Lung (tissue), 12 donors: ENCODE data around the gene METTL27. TPM values are rescaled to one million over a fixed set of nuclear protein-coding genes. Genes with fewer than 3 reads are reported as not detected.
A peak's percentile ranks its signal among the peaks of the same experiment; 100 is the strongest.
"Not testable (repeated sequence)": the region's sequence is repeated elsewhere in the genome, so short reads cannot be mapped to it uniquely, and the experiment has no call there.

Experiments
- ATAC-seq: fragments of 200-7000 bp; cut with Tn5 transposase; one replicate; pipeline ENCODE4 v1.9.1; 2020; ENCODE audit warnings: moderate number of reproducible peaks; ENCODE audit not compliant: insufficient read depth, low FRiP score
- DNase-seq, 3 donors: peaks; one replicate each; pipeline ENCODE4 v3.0.0-alpha.2; 2013 to 2017
- H3K27ac ChIP-seq, 2 donors: one replicate each; pipeline ENCODE4 v1.5.1; 2013; ENCODE audit warnings: mild to moderate bottlenecking in 2 of 2, moderate library complexity in 2 of 2, control low read depth in 1 of 2, inconsistent platforms in 1 of 2, low read depth in 1 of 2, low read length in 1 of 2
- H3K27me3 ChIP-seq, 3 donors: one replicate each; pipeline ENCODE4 v1.5.1; 2013; ENCODE audit warnings: low read length in 2 of 3; ENCODE audit not compliant: control insufficient read depth in 3 of 3, insufficient read depth in 3 of 3
- H3K36me3 ChIP-seq, 4 donors: one replicate each; pipeline ENCODE4 v1.5.1; 2013; ENCODE audit warnings: low read length in 4 of 4, mild to moderate bottlenecking in 1 of 4, moderate library complexity in 1 of 4; ENCODE audit not compliant: control insufficient read depth in 4 of 4, insufficient read depth in 4 of 4
- H3K4me1 ChIP-seq, 5 donors: one replicate each; pipeline ENCODE4 v1.5.1; 2013; ENCODE audit warnings: low read length in 5 of 5, mild to moderate bottlenecking in 2 of 5, moderate library complexity in 1 of 5; ENCODE audit not compliant: control insufficient read depth in 5 of 5, insufficient read depth in 5 of 5
- H3K4me3 ChIP-seq: one replicate; pipeline ENCODE4 v1.5.1; 2013; ENCODE audit warnings: mild to moderate bottlenecking, control low read depth, moderate library complexity
- H3K9ac ChIP-seq, 2 donors: one replicate each; pipeline ENCODE4 v1.5.1; 2013; ENCODE audit warnings: low read length in 2 of 2, control low read depth in 1 of 2; ENCODE audit not compliant: insufficient read depth in 1 of 2
- H3K9me3 ChIP-seq, 4 donors: one replicate each; pipeline ENCODE4 v1.5.1; 2013; ENCODE audit warnings: low read length in 3 of 4, mild to moderate bottlenecking in 1 of 4, moderate library complexity in 1 of 4; ENCODE audit not compliant: control insufficient read depth in 4 of 4, insufficient read depth in 3 of 4
- CTCF ChIP-seq: IDR thresholded peaks from 2 replicates; pipeline ENCODE4 v1.5.1; 2012; ENCODE audit warnings: mild to moderate bottlenecking; ENCODE audit errors: control extremely low read depth, extremely low read depth
- WGBS, 2 donors: extraction: QIAGEN DNeasy Blood & Tissue Kit; methylation state at CpG; one replicate each; pipeline ENCODE4 v1.1.7; 2013; 5-methylcytosine and 5-hydroxymethylcytosine counted together
- polyA plus RNA-seq, 2 donors: library from polyadenylated mRNA; stranded (reverse); fragments of 200-250 nt; gene quantifications; one replicate each; pipeline ENCODE4 v1.2.1, GENCODE V29; 2013
- total RNA-seq, 2 donors: library from RNA; depleted of rRNA in 1 of 2; stranded (reverse); fragments of >200 nt in 1 of 2; gene quantifications; one replicate each; pipeline ENCODE4 v1.2.1, GENCODE V29; 2014 to 2021
- donor health status: control.
- donor health status: control.
- donor health status: Bipolar disorder and iron deficiency.
- donor health status: healthy.
- donor health status: DM: yes; HTN: yes; CAD: no.

The METTL27 gene
- total and polyA plus RNA-seq, 4 donors: 2.3 to 22.1 (median 5.1) TPM

- H3K4me1 ChIP-seq: peaks cover 0 to 3% (median 0%) of the 10 kb centered on the region in 5 donors
- ATAC-seq (peak; percentile 81), DNase-seq (no peak)
- no peaks in the 10 kb centered on the region for H3K9me3 ChIP-seq
- TF ChIP-seq CTCF: no peak
- no peak overlapping the region for H3K4me3 ChIP-seq
- 40 to 47% methylated on average over 8 of the region's 8 CpGs for WGBS, 2 donors
- H3K27ac ChIP-seq: peak overlapping the region in 1 of 2 donors; percentile 85
- no peaks in the 10 kb centered on the region for H3K36me3 ChIP-seq
- no peak overlapping the region for H3K9ac ChIP-seq
- peaks cover 0 to 4% (median 4%) of the 10 kb centered on the region in 3 donors for H3K27me3 ChIP-seq
These were observed 9.4 kb upstream of the METTL27 start for GRCh38 chr7:73851410-73852338.

GRCh38 chr7:73850781-73851207, 8.5 kb upstream of the METTL27 start:
- H3K4me3 ChIP-seq: no peak overlapping the region
- 51 to 53% methylated on average over 4 of the region's 4 CpGs for WGBS, 2 donors
- no peak for DNase-seq
- H3K27ac ChIP-seq: peak overlapping the region in 1 of 2 donors; percentile 85
- peaks cover 0 to 3% (median 0%) of the 10 kb centered on the region in 5 donors for H3K4me1 ChIP-seq
- H3K9me3 ChIP-seq: no peaks in the 10 kb centered on the region
- H3K9ac ChIP-seq: no peak overlapping the region
- TF ChIP-seq CTCF: no peak
- peaks cover 0 to 4% (median 4%) of the 10 kb centered on the region in 3 donors for H3K27me3 ChIP-seq
- peak; percentile 45 for ATAC-seq
- H3K36me3 ChIP-seq: no peaks in the 10 kb centered on the region

GRCh38 chr7:73847941-73848723, 5.8 kb upstream of the METTL27 start:
- H3K27ac ChIP-seq: no peak overlapping the region
- 93 to 94% methylated on average over 10 of the region's 10 CpGs for WGBS, 2 donors
- no peak overlapping the region for H3K9ac ChIP-seq
- H3K9me3 ChIP-seq: no peaks in the 10 kb centered on the region
- no peak for DNase-seq
- no peak for ATAC-seq
- H3K4me1 ChIP-seq: peaks cover 0 to 4% (median 0%) of the 10 kb centered on the region in 5 donors
- TF ChIP-seq CTCF: no peak
- H3K4me3 ChIP-seq: no peak overlapping the region
- no peaks in the 10 kb centered on the region for H3K36me3 ChIP-seq
- H3K27me3 ChIP-seq: no peaks in the 10 kb centered on the region

- ATAC-seq, H3K4me1 ChIP-seq, H3K27me3 ChIP-seq, H3K36me3 ChIP-seq, H3K9me3 ChIP-seq, H3K9ac ChIP-seq, H3K4me3 ChIP-seq, DNase-seq, H3K27ac ChIP-seq: not testable (repeated sequence)
- WGBS, 2 donors: 60 to 65% methylated on average over 12 of the region's 12 CpGs
These were observed 3.4 kb upstream of the METTL27 start for GRCh38 chr7:73845701-73846195.
